ENCODE results near the gene ARHGAP18.

GRCh38 chr6:129651291-129651691 is 58.7 kb downstream of the ARHGAP18 start:
- no peak for TF ChIP-seq CTCF (IDR thresholded peaks at IDR 0.05)
- TF ChIP-seq EZH2 (IDR thresholded peaks at IDR 0.05): no peak
- TF ChIP-seq EZH2phosphoT487 (IDR thresholded peaks at IDR 0.05): no peak

All from neural progenitor cell (in vitro differentiated cells).